HG03457 (cell line): ENCODE results near the gene PRSS36.
A peak's percentile ranks its signal among the peaks of the same experiment; 100 is the strongest.
"Not testable (repeated sequence)": the region's sequence is repeated elsewhere in the genome, so short reads cannot be mapped to it uniquely, and the experiment has no call there.

Experiments
- ATAC-seq: cut with Tn5 transposase; IDR thresholded peaks from one replicate; pipeline ENCODE4 v1.9.1; 2021; ENCODE audit warnings: moderate number of reproducible peaks; ENCODE audit not compliant: unreplicated experiment

The PRSS36 gene

DNA sequence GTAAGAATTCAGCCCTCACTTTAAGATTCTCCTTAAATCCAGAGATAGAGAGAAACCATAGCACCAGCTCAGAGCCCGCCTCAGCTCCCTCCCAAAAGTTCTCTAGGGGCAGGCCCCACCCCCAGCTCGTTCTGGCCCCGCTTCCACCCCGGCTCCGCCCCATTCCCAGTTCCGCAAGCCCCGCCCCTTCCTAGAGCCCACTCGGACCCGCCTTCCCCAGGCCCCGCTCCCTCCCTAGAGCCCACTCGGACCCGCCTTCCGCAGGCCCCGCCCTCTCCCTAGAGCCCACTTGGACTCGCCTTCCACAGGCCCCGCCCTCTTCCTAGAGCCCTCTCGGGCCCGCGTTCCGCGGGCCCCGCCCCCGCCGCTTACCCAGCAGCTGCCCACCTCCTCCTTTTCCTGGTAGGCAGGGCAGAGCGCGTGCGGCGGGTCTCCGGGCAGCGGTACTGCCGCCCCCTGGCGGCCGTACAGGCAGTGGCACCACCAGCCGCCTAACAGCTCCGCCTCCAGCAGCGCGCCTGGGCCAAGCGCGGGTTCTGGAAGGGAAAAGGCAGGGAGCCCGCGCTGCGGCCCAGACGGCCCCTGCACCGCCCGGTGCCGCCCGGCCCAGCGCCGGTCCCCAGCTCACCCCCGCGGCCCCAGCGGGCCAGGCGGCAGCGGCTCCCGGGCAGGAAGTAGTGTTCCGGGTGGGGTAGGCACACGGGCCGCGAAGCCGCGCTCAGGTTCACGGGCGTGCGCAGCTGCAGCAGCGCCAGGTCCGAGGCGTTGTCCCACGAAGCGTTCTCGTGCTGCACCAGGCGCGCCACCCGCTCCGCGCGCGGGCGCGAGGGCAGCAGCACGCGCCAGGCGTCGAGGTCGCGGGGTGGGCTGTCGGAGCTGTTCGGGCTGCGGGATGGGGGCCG, 7.5 kb downstream of the PRSS36 start:
- ATAC-seq: peak; percentile 86

DNA sequence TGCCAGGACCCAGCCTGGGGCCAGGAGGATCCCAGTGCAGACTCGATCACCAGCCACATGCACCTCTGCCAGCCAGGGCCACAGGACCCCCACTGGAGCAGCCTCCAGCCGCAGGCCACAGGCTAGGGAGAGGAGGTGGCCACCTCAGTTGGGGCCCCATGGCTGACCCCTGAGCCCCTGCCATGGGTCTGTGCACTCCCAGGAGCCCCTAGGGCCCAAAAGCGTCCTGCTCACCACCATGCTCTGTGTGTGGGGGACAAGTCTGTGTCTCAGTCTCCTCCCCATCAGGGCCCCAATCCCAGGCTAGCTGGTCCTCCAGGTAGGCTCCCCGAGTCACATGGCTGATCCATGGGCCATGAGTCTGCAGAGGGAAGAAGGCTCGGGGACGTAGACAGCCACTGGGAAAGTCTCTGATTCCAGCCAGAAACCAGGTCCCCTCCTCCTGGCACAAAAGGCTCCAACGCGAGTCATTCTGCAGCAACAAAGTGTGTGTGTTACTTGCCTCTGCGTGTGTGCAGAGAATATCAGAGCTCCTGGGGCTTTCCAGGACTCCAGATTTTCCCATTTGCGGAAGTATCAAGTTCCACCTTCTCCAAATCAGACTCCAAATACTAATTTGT, 8.3 kb downstream of the PRSS36 start:
- no peak for ATAC-seq

DNA sequence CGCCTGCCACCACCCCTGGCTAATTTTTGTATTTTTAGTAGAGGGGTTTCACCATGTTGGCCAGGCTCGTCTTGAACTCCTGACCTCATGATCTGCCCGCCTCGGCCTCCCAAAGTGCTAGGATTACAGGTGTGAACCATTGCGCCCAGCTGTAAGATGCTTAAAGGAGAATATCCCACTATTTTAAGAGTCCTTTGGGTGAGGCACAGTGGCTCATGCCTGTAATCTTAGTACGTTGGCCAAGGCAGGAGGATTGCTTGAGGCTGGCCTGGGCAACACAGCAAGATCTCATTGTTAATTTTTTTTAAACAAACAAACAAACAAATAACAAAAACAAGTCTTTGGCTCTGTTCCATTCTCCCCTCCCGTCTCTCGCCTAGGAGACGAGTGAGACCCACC, 8.8 kb downstream of the PRSS36 start:
- ATAC-seq: not testable (repeated sequence)

DNA sequence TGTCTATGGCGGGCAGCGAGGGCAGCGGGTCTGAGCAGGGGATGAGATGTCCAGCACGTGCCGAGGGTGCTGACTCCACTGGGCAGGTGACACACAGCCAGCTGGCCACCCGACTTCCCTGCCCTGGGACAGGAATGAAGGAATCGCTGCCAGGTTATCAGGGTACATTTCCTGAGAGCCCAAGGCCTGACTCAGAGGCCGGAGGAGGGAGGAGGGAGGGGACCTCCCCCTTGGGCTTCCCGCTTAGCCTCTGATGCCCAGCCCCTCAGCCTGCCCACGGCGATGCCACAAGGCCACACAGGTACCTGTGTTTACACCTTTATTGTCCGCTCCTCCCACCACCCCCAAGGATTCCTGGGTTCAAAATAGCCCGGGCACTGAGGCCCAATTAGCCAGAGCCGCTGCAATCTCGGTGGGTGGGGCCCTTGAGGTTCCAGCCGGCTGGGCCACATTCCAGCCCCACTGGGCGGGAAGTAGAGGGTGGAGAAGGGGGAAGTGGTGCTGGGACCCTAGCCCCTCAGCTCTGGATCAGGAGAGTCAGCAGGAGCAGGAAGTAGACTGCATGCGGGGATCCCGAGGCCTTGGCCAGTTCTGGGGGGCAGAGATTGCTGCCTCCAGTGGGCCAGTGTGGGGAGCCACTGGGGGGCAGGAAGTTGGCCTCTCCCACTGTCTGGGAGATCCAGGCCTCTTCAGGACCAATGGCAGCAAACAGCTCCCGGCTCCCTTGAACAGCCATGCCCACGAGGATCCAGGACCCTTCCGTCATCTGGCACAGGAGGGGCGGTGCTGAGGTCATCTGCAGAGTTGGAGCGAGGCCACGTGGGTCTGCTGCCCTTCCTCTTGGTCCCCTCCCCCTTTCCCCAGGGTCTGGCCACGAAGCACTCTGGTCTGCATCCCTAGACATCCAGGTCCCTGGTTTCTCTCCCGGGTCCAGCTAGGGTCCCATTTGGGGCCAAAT, 11.0 kb downstream of the PRSS36 start:
- no peak for ATAC-seq

DNA sequence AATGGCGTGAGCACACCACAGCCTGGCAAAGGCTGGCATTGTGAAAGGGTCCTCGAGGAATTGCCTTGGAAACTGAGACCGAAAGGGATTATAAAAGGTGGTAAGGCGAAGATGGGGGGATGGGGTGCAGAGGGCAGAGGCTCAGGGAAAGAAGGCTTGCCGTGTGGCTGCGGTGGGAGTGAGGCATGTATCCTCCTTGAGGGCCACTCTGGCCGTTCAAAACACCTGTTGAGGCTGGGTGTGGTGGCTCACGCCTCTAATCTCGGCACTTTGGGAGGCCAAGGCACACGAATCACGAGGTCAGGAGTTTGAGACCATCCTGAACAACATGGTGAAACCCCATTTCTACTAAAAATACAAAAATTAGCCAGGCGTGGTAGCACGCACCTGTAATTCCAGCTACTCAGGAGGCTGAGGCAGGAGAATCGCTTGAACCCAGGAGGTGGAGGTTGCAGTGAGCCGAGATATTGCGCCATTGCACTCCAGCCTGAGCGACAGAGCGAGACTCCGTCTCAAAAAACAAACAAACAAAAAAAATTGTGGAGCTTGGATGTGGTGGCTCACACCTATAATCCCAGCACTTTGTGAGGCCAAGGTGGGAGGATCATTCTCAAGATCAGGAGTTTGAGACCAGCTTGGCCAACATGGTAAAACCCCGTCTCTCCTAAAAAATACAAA, 12.9 kb downstream of the PRSS36 start:
- not testable (repeated sequence) for ATAC-seq

DNA sequence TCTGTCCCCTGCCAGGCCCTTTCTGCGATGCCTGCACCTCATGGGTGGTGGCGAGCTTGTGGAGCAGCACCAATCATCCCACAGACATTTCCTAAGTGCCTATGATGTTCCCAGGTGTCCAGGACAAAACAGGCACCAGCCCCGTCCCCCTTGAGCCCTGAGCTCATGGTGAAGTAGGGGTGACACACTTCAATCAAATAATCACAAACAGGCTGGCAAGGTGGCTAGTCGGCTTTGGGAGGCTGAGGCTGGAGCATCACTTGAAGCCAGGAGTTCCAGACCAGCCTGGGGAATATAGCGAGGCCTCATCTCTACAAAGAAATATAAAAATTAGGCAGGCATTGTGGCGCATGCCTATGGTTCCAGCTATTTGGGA, 13.6 kb downstream of the PRSS36 start:
- ATAC-seq: no peak

DNA sequence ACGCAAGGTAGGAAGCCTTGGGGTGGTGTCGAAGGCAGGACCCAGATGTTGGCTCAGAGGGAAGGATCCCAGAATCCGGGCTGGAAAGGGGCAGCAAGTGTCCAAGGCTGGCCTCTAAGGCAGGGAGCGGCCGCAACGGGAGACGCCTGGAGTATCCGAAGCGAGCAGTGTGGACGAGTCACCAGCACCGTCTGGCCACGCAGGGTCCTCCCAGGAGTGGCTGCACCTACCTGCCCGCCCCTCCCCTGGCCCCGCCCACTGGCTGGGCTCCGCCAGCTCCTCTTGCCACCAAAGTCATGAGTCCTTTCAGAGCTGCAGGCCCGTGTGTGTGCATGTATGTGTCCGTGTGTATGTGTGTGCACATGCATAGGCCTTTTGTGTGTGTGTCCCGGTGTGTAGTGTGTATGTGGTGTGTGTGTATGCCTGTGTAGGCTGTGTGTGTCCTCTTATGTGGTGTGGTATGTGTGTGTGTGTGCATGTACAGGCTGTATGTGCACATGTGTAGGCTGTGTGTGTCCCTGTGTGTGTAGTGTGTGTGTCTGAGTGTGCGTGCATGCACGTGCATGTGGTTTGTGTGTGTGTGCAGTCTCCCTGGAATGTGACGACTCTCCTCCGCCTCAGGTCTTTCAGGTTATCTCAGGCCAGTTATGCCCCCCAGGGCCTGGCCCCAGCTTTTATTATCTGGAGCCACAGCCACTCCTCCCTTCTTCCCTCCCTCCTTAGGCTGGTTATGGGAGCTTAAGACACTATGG, 14.2 kb downstream of the PRSS36 start, which contains the start of gene PRSS8:
Gene PRSS8, minus strand, starts transcription at position 193 of the 752 bp plus-strand sequence. CDS start 229 bp downstream, outside the sequence.
- ATAC-seq: no peak

DNA sequence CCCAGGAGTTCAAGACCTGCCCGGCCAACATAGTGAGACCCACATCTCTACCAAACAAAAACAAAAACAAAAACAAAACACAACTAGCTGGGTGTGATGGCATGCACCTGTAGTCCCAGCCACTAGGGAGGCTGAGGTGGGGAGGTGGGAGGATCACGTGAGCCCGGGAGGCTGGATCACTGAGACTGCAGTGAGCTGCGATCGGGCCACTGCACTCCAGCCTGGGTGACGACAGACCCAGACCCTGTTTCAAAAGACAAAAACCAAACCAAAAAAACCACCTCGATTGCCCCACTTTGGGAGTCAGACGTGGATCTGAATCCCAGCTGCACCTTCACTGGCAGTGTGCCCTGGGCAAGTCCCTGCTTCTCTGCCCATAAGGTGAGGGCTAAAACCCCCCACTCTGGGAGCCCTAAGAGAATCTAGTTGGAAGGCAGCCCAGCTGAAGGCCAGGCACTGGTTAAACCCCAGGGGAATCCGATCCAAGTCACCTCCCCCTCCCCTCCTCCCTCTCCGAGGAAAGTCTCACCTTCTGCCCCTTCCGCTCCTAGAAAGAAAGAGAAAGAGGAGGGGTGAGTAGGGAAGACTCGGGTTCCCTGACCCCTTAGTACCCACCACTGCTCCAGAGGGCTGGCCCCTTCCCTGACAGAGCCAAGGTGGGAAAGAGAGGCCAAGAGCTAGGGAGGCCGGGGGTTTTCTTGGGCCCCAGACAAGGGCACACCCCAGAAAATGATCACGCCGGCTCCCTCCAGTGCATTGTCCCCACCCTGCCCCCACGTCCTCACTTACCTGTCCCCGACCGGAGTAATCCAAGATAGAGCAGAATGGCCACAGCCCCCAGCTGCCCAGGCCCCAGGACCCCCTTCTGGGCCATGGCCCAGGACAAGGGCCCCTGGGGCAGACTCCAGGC, 15.0 kb downstream of the PRSS36 start:
- no peak for ATAC-seq

DNA sequence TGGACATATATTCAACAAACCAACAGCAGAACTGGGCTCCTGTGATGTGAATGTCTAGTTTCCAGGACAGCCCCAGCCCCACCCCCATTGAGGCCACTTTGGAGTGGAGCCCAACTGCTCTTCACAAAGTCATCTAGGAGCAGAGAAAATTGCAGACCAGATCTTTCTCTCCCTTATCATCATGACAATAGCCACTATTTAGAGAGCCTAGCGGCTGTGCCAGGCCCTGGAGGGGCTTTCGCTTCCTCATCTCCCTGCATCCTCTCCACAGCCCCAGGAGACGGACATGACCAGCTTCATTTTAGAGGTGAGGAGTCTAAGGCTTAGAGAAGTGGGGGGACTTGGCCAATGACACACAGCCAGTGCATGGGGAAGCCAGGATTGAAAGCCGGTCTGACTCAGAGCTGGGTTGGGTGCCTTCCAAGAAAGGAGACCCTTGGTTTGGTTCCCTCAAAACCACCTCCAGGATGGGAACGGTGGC, 15.7 kb downstream of the PRSS36 start:
- no peak for ATAC-seq

DNA sequence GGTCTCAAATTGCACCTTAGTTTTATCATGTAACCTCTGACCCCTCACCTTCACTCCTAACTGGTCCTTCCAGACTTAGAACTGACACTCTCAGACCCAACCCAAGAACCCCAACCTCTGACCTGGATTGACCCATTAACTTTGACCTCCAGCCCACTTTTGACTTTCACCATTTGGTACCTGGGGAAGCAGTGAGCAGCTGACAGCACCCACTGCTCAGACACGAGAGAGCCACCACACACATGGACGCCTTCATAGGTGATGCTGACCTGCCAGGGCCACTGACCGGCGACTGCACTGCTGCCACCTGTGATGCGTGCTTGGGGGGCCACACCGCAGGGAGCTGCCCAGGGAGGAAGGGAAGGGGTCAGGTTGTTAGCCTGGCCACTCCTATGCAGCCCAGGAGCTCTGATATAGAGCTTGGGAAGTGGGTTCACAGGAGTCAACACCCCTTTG, 16.8 kb downstream of the PRSS36 start:
- ATAC-seq: no peak

DNA sequence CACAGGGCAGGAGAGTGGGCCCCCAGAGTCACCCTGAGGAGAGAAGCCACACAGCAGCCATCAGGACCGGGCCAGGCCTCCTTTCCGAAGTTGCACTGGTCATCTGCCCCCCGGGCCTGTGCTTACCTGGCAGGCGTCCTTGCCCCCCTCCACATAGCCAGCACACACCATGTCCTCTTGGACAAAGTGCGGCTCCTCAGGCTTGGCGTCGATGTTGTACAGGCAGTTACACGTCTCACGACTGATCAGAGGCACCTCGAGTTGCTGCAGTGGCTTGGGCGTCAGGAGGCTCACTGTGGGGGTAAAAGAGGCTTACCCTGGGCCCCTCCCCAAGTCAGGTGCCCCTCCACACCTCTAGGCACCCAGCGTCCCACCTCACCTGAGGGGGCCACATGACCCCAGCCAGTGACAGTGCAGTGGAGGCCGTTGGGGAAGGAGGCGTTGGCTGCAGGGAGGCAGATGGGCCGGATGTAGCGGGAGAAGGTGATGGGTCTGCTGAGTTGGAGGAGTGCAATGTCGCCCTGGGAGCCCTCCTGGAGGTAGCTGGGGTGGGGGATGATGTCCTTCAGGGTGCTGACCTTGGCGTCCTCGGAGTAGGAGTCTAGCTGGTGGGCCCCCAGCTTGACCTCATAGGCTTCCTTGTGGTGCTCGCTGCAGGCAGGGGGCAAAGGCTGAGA, 17.4 kb downstream of the PRSS36 start:
- no peak for ATAC-seq

DNA sequence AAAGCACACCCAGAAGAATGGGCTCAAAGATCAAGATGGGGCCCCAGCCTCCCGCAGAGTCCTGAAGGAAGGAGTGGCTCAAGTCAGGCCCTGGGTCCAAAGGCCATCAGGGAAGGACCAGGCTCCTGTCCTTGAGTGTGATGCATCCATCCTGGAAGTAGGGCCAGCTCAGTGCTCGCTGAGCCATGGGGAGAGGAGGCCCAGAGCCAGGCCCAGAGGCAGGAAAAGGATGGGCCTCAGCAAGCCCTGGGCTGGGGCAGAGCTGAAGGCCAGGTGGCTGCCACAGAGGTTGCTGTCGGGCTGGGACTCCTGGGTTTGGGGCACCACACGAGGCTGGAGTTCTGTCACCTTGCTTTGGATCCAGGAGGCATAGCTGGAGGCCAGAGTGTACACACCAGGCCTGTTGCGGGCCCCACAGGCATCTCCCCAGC, 18.0 kb downstream of the PRSS36 start:
- ATAC-seq: no peak

DNA sequence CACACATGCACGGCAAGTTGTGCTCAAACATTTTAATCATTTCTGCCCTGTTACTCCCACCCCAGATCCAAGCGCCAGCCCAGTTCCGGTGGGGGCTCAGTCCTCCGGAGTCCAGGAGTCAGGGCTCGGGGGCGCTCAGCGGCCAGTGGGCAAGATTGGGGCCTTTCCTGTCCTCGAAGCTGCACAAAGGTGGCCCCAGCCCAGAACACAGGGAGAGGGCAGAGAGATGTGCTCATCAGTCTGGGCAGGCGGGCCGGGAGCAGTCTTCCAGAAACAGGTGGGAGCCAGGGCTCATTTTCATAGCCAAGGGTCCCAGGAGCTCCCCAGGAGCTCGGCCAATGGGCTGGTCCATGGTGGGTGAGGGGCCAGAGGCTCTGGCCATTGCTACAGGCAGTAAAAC, 18.4 kb downstream of the PRSS36 start:
- no peak for ATAC-seq

DNA sequence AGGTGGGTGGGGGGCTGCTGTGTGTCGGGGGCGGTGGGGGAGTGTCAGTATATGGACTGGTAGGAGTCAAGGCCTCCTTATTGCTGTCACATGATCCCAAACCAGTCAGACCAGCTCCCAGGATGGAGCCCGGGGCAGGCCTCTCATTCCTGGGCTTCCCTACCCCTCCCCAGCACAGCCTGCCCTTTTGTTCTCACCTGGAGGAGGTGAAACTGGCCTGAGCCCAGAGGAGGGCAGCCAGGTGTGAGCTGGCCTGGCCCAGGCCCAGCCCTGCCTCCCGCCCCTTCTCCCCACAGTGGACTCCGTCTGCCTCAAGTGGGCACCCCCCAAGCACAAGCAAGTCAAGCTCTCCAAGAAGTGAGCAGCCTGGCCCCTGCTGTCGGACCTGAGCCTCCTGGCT, 19.0 kb downstream of the PRSS36 start:
- ATAC-seq: no peak

DNA sequence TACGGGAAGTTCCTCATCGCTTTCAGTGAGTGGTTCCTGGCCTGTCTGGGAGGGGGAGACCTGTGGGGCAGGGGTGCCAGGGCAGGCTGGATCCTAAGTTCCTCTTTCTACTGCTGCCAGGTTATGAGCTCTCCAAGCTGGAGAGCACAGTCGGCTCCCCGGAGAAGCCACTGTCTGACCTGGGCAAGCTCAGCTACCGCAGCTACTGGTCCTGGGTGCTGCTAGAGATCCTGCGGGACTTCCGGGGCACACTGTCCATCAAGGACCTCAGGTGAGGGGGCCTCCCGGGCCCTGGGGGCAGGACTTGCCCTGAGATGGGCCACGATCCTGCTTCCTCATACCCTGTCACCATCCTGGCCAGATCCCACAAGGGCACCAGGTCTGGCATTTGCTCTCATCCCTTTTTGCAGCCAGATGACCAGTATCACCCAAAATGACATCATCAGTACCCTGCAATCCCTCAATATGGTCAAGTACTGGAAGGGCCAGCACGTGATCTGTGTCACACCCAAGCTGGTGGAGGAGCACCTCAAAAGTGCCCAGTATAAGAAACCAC, 19.5 kb downstream of the PRSS36 start:
- ATAC-seq: no peak

DNA sequence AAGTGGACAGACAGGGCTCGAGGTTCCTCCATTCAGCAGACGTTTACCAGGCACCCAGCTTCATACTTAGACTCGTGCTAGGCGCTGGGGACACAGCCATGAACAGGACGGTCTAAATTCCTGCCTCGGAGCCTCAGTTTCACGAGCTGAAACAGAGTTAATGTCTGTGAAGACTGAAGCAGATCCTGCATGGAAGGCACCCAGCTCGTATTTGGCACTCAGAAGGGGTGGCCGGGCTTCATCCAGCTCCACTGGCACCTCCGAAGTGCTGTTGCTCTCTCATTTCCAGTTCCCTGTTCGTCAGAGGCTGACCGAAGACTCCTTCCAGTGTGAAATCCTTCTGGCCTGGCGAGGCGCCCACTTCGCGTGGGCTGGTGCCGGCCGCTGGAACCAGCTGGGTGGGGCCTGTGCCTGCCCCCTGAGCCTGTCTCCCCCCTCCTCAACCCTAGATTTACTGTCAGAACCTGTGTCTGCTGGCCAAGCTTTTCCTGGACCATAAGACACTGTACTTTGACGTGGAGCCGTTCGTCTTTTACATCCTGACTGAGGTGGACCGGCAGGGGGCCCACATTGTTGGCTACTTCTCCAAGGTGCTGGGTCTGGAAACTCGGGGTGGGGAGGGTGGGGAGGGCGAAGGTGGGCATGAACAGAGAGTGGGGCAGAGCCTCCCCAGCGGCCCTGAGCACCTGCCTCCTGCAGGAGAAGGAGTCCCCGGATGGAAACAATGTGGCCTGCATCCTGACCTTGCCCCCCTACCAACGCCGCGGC, 20.1 kb downstream of the PRSS36 start:
- ATAC-seq: no peak
